BJ (cell line): ENCODE results near the gene SLC7A8. TPM values are rescaled to one million over a fixed set of nuclear protein-coding genes. Genes with fewer than 3 reads are reported as not detected.
A peak's percentile ranks its signal among the peaks of the same experiment; 100 is the strongest.
"Not testable (repeated sequence)": the region's sequence is repeated elsewhere in the genome, so short reads cannot be mapped to it uniquely, and the experiment has no call there.

Source experiments
- CTCF ChIA-PET: fragments of 350-600 bp; formaldehyde crosslinking; extraction: SDS; loops from one replicate; lab custom pipeline; 2021; ENCODE audit warnings: antibody characterized with exemption, inconsistent platforms; lab: Yijun Ruan, JAX
- POLR2A ChIA-PET: fragments of 300-600 bp; sonication (Branson Sonifier 250); formaldehyde crosslinking; extraction: SDS; loops from one replicate; lab custom pipeline; 2021; ENCODE audit warnings: antibody characterized with exemption; lab: Charles Lee
- DNase-seq: peaks from one replicate; pipeline ENCODE4 v3.0.0-alpha.2; 2011; ENCODE audit warnings: low read depth
- H3K27me3 ChIP-seq: 2 replicates; pipeline ENCODE4 v1.6.0; 2011; ENCODE audit warnings: low read length; ENCODE audit not compliant: control insufficient read depth, insufficient read depth
- H3K36me3 ChIP-seq: 2 replicates; pipeline ENCODE4 v1.5.1; 2011; ENCODE audit warnings: low read length; ENCODE audit not compliant: control insufficient read depth, insufficient read depth
- H3K4me3 ChIP-seq: 2 replicates; pipeline ENCODE4 v1.5.1; 2011; ENCODE audit warnings: low read depth, mild to moderate bottlenecking, control low read depth, low read length
- CTCF ChIP-seq: IDR thresholded peaks from 2 replicates; pipeline ENCODE4 v1.5.1; 2011; ENCODE audit warnings: low read depth, mild to moderate bottlenecking, control low read depth, inconsistent platforms, low read length, moderate library complexity; ENCODE audit not compliant: insufficient read depth
- polyA minus RNA-seq: library from RNA; depleted of rRNA, polyadenylated mRNA; stranded (reverse); fragments of >200 nt; gene quantifications from 2 replicates; pipeline ENCODE4 v1.2.3, GENCODE V29; 2011; rRNA and poly(A)+ RNA removed
- polyA plus RNA-seq: library from polyadenylated mRNA; depleted of rRNA; stranded (reverse); fragments of >200 nt; gene quantifications from 2 replicates; pipeline ENCODE4 v1.2.3, GENCODE V29; 2011; rRNA removed

SLC7A8 gene
- 2.8 and 4.6 TPM in 2 replicates for polyA plus RNA-seq
- 2.7 and 2.9 TPM in 2 replicates for polyA minus RNA-seq

- ChIA-PET POLR2A (no interaction called here), CTCF (interaction anchor here (0.8 to 26.2 kb wide), 4 partner anchors 16 to 115 kb away, joined by 3 to 815 read pairs (median 8); partner anchors contain the start of gene CEBPE)
- H3K36me3 ChIP-seq, result no peaks in the 10 kb centered on the region
- no peak for TF ChIP-seq CTCF
- DNase-seq, result no peak
- H3K4me3 ChIP-seq, result peak within 1 kb of the TSS; percentile 41
- no peaks in the 10 kb centered on the region for H3K27me3 ChIP-seq
These were observed at the start of gene SLC7A8 for GRCh38 chr14:23183479-23183878. Gene SLC7A8 (minus strand): TSS chr14:23183660. CDS start chr14:23182914, 746 bp downstream.

- H3K4me3 ChIP-seq, POLR2A ChIA-PET, DNase-seq, H3K27me3 ChIP-seq, CTCF ChIA-PET, H3K36me3 ChIP-seq: not testable (repeated sequence)
These were observed 48.9 kb upstream of the SLC7A8 start for GRCh38 chr14:23232241-23232808.

GRCh38 chr14:23228812-23229211 lies 45.4 kb upstream of the SLC7A8 start:
- no peaks in the 10 kb centered on the region for H3K36me3 ChIP-seq
- no peak for DNase-seq
- CTCF ChIA-PET, result no interaction called here
- H3K27me3 ChIP-seq, result no peaks in the 10 kb centered on the region
- POLR2A ChIA-PET, result no interaction called here
- no peak for TF ChIP-seq CTCF
- H3K4me3 ChIP-seq, result no peak overlapping the region

- Histone ChIP-seq H3K27me3 (no peaks in the 10 kb centered on the region), H3K4me3 (no peak overlapping the region), H3K36me3 (no peaks in the 10 kb centered on the region)
- CTCF ChIA-PET, result interaction anchor here (1.0 kb wide), 2 partner anchors 10 to 21 kb away, joined by 3 to 4 read pairs; partner anchors contain the start of gene RNF212B
- POLR2A ChIA-PET, result no interaction called here
- no peak for TF ChIP-seq CTCF
- no peak for DNase-seq
These were observed 44.1 kb upstream of the SLC7A8 start for GRCh38 chr14:23227566-23227965.

- DNase-seq, H3K36me3 ChIP-seq, H3K27me3 ChIP-seq, H3K4me3 ChIP-seq, POLR2A ChIA-PET, CTCF ChIA-PET: not testable (repeated sequence)
These were observed 41.5 kb upstream of the SLC7A8 start for GRCh38 chr14:23224958-23225357.

- Histone ChIP-seq H3K27me3 (peaks cover 2% of the 10 kb centered on the region; the same call in 1 of the 2 replicates), H3K36me3 (no peaks in the 10 kb centered on the region), H3K4me3 (no peak overlapping the region)
- POLR2A ChIA-PET, result no interaction called here
- CTCF ChIA-PET, result interaction anchor here (0.6 kb wide), 1 partner anchor 100 kb away, joined by 3 read pairs; no protein-coding TSS in a partner anchor
- DNase-seq, result no peak
- TF ChIP-seq CTCF, result no peak
These were observed 35.6 kb upstream of the SLC7A8 start for GRCh38 chr14:23219075-23219474.
